Embryonic facial prominence (tissue), 1 donor: ENCODE measurements around the gene DOCK10.
"Not testable (repeated sequence)": the region's sequence is repeated elsewhere in the genome, so short reads cannot be mapped to it uniquely, and the experiment has no call there.

Source experiments
- DNase-seq: peaks from one replicate; pipeline ENCODE4 v3.0.0-alpha.2; 2016; ENCODE audit errors: extremely low spot score

Gene DOCK10

GRCh38 chr2:224948859-224949258 lies 93.4 kb downstream of the DOCK10 start:
- no peak for DNase-seq

GRCh38 chr2:224948005-224948404 lies 94.3 kb downstream of the DOCK10 start:
- no peak for DNase-seq

- DNase-seq, result no peak
Observed at GRCh38 chr2:224947566-224947965, 94.7 kb downstream of the DOCK10 start.

- no peak for DNase-seq
Observed at GRCh38 chr2:224946895-224947294, 95.4 kb downstream of the DOCK10 start.

- DNase-seq, result no peak
Observed at GRCh38 chr2:224944707-224945547, 97.3 kb downstream of the DOCK10 start.

GRCh38 chr2:224943601-224944041 lies 98.6 kb downstream of the DOCK10 start:
- not testable (repeated sequence) for DNase-seq

GRCh38 chr2:224941960-224942359 lies 100.3 kb downstream of the DOCK10 start:
- DNase-seq, result no peak

- no peak for DNase-seq
Observed at GRCh38 chr2:224940618-224941017, 101.7 kb downstream of the DOCK10 start.

- no peak for DNase-seq
Observed at GRCh38 chr2:224938651-224939182, 103.6 kb downstream of the DOCK10 start.

GRCh38 chr2:224937887-224938286 lies 104.4 kb downstream of the DOCK10 start:
- no peak for DNase-seq

GRCh38 chr2:224934526-224935188 lies 107.6 kb downstream of the DOCK10 start:
- DNase-seq, result no peak

- DNase-seq, result no peak
Observed at GRCh38 chr2:224933431-224933830, 108.8 kb downstream of the DOCK10 start.

GRCh38 chr2:224932522-224932921 lies 109.7 kb downstream of the DOCK10 start:
- DNase-seq, result no peak

- no peak for DNase-seq
Observed at GRCh38 chr2:224931956-224932355, 110.3 kb downstream of the DOCK10 start.

- no peak for DNase-seq
Observed at GRCh38 chr2:224930990-224931389, 111.3 kb downstream of the DOCK10 start.

- no peak for DNase-seq
Observed at GRCh38 chr2:224930124-224930523, 112.1 kb downstream of the DOCK10 start.

GRCh38 chr2:224929512-224929911 lies 112.8 kb downstream of the DOCK10 start:
- no peak for DNase-seq

- DNase-seq, result no peak
Observed at GRCh38 chr2:224927646-224928173, 114.6 kb downstream of the DOCK10 start.

- no peak for DNase-seq
Observed at GRCh38 chr2:224927011-224927410, 115.3 kb downstream of the DOCK10 start.

GRCh38 chr2:224925810-224926100 lies 116.5 kb downstream of the DOCK10 start:
- DNase-seq, result no peak

GRCh38 chr2:224925061-224925809 lies 117.0 kb downstream of the DOCK10 start:
- no peak for DNase-seq

- DNase-seq, result no peak
Observed at GRCh38 chr2:224924631-224925030, 117.6 kb downstream of the DOCK10 start.
